AG10803 (cell line): ENCODE results near the gene MDFIC.

Experiments used
- DNase-seq: peaks from one replicate; pipeline ENCODE4 v3.0.0; 2010; ENCODE audit warnings: low read depth
- H3K4me3 ChIP-seq: 2 replicates; pipeline ENCODE4 v1.5.1; 2011; ENCODE audit warnings: mild to moderate bottlenecking, low read length, control low read depth
- CTCF ChIP-seq: conservative IDR thresholded peaks from 2 replicates; pipeline ENCODE4 v1.5.1; 2011; ENCODE audit warnings: mild to moderate bottlenecking, low read length, control low read depth, inconsistent platforms

MDFIC gene

DNA sequence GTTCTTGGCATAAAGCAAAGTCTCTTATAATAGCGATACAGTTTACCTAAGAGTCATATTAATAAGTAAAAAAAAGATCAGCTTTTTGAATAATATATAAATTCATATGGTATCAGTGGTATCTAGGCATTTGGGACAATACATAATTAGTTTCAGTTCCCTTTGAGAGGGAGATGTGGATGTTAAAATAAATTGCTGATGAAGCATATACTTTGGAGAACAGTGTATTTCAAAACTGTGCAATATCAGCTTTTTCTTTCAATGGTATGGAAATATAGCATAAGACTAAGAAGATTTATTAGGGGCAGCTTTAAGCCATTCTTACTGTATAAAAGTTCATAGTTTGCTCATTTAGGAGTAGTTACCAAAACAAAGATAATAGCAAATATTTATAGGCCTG, 35.5 kb downstream of the MDFIC start:
- H3K4me3 ChIP-seq, result no peak overlapping the region
- DNase-seq, result no peak
- TF ChIP-seq CTCF, result no peak

GRCh38 chr7:114959931-114960330, 38.0 kb downstream of the MDFIC start:
- no peak for TF ChIP-seq CTCF

GRCh38 chr7:114962441-114962840, 40.5 kb downstream of the MDFIC start:
- no peak for DNase-seq
- no peak for TF ChIP-seq CTCF
- no peak overlapping the region for H3K4me3 ChIP-seq

More at GRCh38 chr7:114959931-114960330, 38.0 kb downstream of the MDFIC start:
- no peak for DNase-seq
- no peak overlapping the region for H3K4me3 ChIP-seq

- DNase-seq, result no peak
- no peak overlapping the region for H3K4me3 ChIP-seq
- TF ChIP-seq CTCF, result no peak
Observed at GRCh38 chr7:114966156-114966555, 44.3 kb downstream of the MDFIC start.

- no peak for TF ChIP-seq CTCF
- no peak overlapping the region for H3K4me3 ChIP-seq
- DNase-seq, result no peak
Observed at GRCh38 chr7:114969096-114969495, 47.2 kb downstream of the MDFIC start.

DNA sequence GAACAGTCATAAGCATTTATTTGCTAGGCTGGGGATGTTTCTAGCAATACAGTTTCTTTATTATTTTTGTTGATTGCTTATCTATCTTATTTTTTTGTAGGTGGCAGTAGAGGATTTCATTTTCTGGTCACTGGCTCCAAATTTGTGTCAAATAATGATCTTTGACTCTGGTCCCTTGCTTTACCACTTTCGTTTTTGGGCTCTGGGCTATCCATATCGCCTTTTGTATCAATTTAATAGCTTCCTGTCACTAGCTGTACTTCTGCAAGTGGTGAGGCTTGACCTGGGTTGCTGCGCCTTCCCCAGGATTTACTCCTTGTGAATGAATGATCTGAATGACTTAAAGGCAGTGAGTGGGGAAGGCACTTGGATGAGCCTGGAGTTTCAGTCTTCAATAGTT, 48.4 kb downstream of the MDFIC start:
- DNase-seq, result no peak
- no peak for TF ChIP-seq CTCF

GRCh38 chr7:114970732-114971131, 48.8 kb downstream of the MDFIC start:
- DNase-seq, result no peak
- no peak overlapping the region for H3K4me3 ChIP-seq
- TF ChIP-seq CTCF, result no peak

More for the DNA sequence above, 48.4 kb downstream of the MDFIC start:
- H3K4me3 ChIP-seq, result no peak overlapping the region
